NAMALWA (cell line): ENCODE measurements around the gene MID1IP1.
A peak's percentile ranks its signal among the peaks of the same experiment; 100 is the strongest.

Source experiments
- DNase-seq: peaks from one replicate; pipeline ENCODE4 v3.0.0-alpha.2; 2015; ENCODE audit warnings: low spot score

Gene MID1IP1, protein sequence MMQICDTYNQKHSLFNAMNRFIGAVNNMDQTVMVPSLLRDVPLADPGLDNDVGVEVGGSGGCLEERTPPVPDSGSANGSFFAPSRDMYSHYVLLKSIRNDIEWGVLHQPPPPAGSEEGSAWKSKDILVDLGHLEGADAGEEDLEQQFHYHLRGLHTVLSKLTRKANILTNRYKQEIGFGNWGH

DNA sequence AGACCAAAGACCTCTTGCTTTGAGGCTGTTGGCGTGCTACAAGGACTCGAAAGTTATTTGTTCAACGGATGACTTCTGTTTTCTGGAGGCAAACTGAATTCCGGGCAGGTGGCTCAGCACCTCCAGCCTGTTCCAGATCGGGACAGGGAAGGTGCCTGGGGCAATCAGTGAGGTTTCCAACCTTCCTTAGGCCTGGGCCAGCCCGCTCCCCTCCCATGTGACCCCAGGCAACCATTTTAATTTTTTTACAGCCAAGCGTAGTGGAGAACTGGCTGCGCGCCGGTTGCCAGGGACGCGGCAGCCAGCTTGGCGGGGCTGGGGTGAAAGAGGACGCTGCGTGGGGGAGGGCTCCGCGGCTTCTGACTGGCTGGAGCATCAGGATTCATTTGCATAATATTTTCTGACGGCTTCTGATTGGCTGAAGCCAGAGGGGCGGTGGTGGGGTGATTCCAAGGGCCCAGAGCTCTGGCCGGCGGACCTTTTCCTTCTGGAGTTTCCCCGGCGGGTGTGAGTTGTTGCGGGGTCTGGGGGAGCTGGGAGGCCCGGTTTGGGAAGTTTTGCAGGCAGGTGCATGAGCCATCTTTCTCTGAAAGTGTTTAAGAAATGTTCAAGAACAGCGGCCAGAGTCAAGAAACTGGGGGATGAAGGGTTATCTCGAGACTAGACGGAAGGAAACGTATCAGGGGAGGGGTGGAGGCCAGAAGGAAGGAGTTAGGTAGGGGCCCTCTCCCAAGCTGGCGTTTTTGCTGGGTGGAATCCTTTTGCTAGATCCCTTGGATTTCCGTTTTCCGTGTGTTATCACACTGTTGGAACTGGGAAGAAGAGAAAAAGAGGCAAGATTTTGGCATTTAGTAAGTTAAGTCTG, at the start of gene MID1IP1:
Gene MID1IP1, plus strand, starts transcription at position 479 of the 865 bp plus-strand sequence. CDS start 3,488 bp downstream, outside the sequence.
- DNase-seq: no peak

DNA sequence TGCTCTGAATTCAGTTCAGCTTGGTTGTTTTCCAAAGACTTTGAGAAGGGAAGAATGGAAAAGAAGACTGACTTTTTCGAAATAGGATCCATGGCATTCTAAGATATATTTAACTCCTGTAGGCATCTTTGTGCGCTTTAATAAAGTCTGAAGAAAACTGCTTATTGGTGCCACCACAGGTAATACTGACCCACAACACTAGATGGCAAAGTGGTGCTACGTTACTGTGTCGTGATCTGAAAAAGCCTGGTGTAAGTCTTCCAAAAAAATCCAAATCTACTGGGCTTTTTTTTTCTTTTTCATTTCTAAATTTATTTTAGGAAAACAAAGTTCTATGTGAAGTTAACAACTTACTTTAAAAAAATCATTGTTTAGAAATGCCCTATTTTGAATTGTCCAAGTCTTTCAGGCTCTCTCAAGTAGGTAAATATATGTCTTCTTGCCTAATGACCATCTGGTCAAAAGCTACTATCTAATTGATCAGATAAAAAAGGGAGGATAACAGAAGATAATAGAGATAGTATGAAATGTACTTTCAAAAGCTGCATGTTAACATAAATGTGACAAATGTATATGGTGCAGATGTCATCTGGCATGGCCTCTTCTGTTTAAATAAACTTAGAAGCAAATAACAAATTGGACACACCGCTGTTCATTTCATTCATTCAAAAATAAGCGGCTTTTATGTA, 47.0 kb upstream of the MID1IP1 start:
- peak; percentile 62 for DNase-seq

DNA sequence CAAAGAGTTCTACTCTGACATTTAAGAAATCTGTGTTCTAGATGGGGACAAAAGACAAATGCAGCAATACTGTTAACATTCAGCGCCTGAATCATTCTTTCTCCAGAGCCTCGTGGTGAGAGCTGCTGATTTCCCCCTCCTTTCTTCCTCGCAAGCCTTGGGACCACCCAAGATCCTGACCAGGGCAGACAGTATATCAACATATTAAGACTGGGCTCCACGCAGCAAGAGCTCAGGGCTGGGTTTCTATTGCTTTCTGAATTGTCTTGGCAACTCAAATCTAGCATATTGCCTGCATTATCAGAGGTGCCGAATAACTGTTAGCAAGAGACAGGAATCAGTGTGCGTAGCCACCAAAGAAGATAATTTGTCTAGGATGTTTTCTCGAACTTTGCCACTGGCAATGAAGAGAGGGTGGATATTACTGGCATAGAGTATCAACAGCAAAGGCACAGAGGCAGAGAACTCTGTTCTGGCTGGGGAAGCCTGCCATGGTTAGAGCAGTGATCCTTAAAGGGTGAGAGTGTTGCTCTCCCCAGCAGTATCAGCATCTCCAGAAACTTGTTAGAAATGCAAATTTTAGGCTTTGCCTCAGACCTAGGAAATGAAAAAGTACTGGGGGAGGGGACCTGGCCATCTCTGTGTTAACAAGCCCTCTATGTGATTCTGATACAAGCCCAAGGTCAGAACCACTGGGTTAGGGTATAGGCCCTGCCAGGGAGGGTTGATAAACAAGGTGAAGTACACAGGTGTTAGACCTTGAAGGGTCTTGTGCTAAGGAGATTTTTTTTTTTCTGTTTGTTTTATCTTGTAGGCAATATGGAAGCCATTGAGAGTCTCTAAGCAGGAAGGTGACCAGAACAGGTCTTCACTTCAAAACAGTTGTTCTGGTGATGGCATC, 46.2 kb upstream of the MID1IP1 start:
- no peak for DNase-seq

DNA sequence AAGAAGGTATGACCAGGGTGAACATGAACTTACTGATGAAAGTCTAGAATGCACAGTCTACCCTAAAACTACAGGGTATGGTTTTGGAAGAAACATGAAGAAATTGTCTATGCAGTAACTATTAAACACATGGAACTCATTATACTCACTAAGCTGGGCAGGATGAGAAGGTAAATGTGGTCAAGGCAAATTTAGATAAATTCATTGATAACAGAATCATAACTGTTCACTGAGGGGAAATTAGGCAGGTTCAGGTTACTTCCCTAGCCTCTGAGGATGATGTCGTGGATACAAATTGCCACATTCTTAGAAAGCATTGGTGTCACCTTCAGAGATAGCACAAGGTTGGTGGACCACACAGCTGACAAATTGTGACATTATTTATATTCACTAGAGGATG, 40.4 kb upstream of the MID1IP1 start:
- DNase-seq: no peak

DNA sequence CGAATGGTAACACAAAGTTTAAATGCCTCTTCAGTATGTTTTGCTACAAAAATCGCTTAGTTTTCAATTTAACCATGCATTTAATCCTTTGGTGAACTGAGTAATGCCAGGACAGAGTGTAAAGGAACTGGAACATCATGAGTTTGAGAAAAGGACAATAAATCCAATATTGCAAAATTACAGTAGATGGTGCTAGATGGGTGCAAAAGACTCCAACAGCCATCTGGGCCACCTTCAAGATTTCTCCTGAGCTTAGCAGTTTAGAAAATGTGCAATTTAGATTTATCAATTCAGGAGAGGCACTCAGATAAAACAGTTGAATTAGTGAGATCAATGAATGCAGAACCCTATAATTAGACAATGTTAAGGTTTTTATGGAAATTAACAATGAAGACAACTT, 33.2 kb upstream of the MID1IP1 start:
- peak; percentile 36 for DNase-seq

DNA sequence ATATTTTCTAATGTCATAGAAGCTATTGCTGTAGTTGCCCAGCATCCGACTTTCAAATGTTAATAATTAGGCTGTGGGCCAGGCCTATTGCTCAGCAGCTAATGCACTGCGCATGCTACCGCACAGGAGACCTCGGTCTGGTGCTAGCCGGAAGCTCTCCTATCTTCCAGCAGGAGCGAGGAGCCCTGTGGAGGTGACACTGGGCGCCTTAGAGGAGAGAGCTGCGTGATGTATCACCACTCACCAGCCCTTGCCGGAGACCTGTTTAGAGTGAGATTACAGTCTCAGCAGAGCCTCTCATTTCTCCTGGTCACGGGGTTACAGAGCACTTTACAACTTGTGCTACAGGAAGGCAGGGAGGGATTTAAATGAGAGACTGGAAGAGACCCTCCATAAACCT, 31.1 kb upstream of the MID1IP1 start:
- no peak for DNase-seq

DNA sequence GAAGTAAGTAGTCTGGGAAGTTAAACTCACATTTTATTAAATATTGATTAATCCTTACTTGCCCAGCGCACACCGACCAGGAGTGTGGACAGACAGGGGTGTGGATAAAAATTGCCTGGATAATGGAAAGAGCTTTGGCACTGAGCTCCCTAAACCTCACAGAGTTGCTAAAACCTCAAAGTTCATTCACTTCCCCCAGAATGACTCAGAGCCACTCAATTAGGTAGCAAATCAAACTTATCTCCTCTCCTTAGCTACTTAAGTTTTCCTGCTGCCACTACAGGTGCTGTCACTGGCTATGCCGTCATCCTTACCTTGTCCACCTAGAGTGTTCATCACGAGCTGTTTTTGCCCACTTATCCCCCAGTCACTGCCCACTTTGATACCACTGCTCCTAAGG, 27.0 kb upstream of the MID1IP1 start:
- DNase-seq: no peak

DNA sequence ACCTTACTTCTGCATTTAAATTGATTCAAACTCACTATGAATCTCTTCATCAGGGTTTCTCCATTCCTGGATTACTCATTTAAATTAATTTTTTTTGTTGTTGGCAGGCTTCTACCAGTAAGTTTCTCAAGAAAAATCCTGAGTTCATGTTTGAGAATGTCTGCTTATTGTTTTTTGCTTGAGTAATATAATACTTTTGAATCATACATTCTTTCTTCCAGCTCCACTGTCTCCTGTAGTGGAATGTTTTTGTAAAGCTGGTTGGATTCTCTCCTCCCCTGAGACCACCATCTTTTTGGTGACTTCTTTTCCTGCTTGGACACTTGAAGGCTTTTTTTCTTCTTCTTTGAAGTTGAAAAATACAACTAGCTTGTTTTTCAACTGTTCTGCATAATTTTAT, 4.3 kb upstream of the MID1IP1 start:
- no peak for DNase-seq

DNA sequence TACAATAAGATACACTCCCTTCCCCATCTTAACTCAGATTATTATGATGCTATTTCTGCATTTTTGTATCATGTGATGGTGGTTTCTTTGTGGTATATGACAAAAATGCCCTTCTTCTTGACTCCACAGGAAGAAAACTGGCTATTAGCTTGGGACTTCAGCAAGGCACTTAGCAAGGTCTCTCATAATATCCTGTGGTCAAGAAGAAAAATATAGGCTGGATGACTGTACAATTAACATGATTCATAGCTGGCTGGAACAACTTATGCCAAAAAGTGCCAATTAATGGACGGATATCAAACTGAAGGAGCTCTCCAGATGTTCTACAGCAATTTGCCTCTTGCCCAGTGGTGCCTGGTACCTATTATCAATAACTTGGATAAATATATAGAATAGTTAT, 2.3 kb upstream of the MID1IP1 start:
- DNase-seq: no peak

DNA sequence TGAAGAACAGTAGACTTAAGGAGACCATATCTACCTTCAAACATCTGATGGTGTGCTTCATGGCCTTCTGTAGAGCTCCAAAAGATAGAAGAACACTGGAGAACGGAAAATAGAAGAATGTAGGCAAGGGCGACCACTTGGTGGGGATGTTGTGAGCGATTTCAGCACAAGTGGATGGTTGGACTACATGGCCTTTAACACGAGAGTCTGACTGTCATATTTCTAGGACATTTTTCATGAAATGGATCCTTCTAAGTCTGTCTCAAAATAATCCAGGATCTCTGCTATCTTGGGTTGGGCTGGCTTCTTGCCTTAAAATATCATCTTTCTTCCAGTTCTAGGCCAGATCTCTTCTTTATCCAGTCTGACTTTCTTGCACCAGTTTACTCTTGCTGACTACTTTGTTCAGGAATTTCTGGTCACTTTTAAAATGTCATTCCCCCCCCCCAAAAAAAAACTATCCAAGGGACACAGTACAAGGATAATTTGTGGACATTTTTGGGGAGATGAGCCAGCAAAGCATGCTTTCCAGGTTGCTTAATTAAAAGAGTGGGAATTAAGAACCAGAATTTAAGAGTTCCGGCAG, 1.2 kb upstream of the MID1IP1 start:
- DNase-seq: no peak

DNA sequence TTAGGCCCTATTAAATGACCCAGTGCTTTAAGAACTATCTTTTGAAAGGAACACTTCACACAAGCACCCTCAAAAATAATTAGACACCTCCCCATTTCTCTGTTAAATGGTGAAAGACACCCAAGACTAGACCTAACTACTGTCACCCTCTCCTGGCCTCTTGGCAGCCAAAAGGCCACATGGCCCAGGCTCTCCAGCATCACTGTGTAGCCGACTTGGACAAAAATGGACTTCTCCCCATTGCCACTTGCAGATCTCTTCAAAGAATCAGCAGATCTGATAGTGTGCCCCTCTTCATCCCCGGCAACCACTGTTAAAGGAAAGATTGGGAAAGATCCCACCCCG, 2.0 kb downstream of the MID1IP1 start:
- peak; percentile 28 for DNase-seq

DNA sequence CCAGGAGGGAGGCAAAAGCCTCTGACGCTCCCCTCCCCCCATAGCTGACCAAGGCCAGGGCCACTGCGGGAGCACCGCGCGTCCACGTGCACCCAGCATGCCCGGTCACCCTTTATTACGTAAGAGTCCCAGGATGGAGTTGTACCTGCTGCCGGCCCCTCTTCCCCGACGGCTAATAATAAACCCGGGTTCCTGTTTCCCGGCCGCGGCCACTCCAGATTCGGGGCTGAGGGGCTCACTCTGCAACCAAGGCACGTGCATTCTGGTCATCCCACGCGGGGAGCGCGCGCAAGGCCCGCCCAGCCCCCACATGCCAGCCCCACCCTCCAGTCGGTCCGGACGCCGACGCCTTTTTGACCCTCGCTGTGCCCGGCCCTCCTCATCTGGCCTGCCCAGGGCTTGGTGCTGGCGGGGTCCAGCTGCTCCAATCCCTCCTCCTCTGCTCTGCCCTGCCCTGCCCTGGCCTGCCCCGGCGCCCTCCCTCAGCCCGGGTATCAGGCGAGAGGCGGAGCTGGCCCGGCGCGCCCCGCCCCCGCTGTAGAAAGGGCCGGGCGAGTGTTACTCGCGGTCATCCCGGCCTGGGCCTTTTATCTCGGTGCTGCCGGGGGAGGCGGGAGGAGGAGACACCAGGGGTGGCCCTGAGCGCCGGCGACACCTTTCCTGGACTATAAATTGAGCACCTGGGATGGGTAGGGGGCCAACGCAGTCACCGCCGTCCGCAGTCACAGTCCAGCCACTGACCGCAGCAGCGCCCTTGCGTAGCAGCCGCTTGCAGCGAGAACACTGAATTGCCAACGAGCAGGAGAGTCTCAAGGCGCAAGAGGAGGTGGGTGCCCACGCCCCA, 2.6 kb downstream of the MID1IP1 start:
- peak; percentile 69 for DNase-seq

DNA sequence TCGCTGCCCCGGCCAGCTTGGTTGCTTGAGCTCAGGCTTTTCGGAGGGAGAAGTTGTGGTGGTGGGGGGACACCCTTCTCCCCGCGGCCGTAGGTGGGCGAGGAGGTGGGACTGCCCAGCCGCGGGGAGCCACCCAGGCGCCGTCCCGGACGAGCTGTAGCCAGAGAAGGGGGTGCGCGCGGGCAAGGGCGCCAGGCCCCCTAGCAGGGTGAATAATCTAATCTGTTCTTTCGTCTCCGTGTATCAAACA, 3.1 kb downstream of the MID1IP1 start:
- DNase-seq: no peak

DNA sequence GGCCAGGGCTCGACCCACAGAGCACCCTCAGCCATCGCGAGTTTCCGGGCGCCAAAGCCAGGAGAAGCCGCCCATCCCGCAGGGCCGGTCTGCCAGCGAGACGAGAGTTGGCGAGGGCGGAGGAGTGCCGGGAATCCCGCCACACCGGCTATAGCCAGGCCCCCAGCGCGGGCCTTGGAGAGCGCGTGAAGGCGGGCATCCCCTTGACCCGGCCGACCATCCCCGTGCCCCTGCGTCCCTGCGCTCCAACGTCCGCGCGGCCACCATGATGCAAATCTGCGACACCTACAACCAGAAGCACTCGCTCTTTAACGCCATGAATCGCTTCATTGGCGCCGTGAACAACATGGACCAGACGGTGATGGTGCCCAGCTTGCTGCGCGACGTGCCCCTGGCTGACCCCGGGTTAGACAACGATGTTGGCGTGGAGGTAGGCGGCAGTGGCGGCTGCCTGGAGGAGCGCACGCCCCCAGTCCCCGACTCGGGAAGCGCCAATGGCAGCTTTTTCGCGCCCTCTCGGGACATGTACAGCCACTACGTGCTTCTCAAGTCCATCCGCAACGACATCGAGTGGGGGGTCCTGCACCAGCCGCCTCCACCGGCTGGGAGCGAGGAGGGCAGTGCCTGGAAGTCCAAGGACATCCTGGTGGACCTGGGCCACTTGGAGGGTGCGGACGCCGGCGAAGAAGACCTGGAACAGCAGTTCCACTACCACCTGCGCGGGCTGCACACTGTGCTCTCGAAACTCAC, 3.6 kb downstream of the MID1IP1 start:
- peak; percentile 54 for DNase-seq

DNA sequence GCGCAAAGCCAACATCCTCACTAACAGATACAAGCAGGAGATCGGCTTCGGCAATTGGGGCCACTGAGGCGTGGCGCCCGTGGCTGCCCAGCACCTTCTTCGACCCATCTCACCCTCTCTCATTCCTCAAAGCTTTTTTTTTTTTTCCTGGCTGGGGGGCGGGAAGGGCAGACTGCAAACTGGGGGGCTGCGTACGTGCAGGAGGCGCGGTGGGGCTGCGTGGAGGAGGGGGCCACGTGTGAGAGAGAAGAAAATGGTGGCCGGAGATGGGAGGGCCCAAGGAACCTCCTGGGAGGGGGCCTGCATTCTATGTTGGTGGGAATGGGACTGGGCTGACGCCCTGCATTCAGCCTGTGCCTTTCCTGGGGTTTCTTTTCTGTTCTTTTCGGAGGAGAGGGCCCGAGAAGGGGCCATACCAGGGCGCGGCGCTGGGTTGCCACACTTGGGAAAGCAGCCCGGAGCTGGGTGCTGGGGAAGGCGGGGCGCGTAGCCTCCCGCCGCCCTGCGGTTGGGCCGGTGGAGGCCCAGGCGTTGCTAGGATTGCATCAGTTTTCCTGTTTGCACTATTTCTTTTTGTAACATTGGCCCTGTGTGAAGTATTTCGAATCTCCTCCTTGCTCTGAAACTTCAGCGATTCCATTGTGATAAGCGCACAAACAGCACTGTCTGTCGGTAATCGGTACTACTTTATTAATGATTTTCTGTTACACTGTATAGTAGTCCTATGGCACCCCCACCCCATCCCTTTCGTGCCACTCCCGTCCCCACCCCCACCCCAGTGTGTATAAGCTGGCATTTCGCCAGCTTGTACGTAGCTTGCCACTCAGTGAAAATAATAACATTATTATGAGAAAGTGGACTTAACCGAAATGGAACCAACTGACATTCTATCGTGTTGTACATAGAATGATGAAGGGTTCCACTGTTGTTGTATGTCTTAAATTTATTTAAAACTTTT, 4.5 kb downstream of the MID1IP1 start:
- peak; percentile 70 for DNase-seq

DNA sequence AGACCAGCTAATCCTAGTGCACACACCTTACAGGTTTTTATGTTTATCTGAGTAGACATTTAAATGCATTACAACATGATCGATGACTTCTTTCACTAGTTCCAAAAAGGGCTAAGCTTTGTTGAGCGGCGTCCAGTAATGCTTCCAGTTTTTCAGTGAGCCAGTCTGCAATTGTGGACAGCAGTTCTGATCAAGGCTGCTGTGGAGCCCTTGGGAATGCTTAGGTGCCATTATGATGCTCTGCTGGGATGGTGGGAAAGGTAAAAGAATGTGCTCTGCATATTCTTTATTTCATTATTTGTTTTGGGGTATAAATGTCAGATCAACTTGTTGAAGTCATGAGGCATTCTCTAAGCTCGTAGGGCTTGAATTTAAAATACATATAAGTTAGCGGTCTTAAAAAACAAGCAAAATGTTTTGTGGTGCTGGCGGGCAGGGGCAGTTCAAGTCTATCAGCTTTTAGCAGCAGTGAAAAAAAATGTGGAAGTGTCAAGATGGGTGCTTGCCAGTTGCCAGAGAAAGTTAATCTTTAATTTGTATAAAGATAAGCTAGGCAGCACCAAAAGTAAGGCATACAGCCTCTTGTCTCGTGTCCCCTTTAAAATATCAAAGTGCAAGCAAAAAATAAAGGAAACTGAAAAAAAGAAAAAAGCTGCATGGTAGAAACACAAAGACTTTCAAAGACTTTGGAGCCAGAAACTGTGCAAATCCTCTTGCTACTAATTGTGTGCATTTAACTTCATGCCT, 5.8 kb downstream of the MID1IP1 start:
- DNase-seq: peak; percentile 30

DNA sequence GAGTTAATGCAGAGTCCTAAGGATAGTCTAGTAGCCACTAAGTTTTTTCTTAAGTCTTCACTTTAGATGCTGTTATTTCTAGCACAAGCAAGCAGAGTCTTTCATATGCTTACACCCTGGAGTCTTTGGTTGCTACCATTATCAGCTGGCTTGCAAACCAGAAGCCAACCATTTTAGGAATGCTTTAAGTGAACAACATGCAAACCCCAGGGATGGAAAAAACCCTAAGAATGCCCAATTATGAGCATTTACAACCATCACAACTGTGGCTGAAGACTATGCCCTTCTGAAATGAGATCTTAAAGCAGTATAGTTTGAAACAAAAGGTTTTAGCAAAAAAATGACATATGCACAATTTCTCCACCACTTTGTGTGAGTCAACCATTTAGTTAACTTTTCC, 6.6 kb downstream of the MID1IP1 start:
- peak; percentile 33 for DNase-seq

DNA sequence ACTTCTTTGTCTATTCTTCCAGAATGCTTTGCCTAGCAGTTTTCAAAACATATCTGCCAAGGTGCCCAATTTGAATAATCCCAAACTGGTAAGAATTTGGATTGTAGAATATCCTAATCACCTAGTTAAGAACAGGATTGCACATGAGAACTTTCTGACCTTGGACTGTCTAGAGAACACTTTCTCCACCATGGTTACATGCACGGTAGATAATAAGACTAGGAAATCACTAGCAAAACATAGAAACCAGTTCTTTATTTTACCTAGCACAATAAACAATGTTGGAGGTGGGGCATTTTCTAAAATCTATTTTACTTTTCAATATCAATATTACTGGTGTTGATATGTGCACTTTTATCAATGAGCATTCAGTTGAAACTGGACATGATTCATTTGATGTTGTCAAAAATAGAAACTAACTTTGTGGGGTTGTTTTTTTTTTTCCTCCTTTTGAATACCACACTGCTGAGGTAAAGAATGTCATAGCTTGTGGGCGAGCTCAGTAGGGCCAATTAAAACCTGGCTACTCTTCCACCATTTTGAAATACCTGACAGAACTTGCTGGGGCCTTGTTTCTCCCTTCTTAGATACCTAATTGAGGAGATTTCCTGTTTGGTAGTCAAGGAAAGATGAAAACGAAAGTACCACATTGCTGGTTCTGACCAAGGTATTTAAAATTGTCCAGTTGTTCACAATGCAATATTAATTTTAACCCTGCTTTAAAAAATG, 10.4 kb downstream of the MID1IP1 start:
- DNase-seq: no peak
